ENCODE results near the gene FOXP1.

The FOXP1 gene

DNA sequence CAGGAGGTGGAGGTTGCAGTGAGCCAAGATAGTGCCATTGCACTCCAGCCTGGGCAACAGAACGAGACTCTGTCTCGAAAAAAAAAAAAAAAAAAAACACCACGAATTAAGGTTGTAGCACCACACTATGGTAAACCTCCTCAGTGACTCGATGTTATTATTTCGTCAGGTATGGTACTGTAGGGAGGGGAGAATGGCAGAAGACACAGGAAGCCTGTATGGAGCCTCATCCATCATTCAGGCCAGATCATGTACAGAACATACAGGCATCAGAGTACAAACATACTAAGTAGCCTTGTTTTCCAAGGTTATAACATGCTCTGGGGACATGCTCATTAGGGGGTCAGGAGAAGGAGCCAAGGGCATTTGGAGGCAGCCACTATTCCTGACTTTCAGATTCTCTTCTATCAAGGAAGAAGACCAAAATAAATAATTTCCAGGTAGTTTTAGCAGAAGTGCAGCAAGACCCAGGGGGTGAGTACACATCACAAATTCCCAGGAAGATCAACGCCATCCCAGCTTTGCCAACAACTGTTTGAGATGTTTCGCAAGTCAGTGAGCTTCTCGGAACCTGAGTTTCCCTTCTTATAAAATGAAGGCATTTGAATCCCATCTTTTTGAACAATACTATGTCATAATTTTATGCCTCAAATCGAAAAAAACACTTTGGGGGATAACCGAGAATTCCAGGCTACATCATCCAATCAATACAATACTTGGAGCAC lies 79.8 kb downstream of the FOXP1 start:
- no peak for DNase-seq

DNA sequence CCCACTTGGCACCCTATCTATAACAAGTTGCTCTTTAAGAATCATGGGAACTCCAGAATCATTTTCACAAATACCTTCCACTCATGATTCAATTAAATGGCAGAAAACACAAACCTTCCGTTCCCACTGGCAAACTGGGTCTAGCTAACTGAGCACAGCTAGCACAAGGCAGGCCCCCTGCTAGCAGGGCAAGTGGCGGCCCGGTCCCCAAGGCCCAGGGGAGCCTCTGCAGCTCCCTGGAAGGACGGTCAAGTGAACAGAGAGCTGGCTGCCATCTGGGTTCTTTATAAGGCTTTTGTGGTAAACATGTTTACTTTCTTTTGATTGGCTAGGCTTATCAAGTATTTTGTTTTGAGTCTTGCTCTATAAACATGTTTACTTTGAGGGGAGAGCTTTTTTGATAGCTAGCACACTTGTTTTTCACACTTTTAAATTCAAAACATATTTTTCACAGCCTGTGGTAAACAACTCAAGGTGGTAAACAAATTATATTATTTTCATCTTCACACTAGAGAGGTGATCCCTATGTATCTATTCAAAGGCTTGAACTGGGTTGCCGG lies 81.4 kb downstream of the FOXP1 start:
- DNase-seq, result no peak

DNA sequence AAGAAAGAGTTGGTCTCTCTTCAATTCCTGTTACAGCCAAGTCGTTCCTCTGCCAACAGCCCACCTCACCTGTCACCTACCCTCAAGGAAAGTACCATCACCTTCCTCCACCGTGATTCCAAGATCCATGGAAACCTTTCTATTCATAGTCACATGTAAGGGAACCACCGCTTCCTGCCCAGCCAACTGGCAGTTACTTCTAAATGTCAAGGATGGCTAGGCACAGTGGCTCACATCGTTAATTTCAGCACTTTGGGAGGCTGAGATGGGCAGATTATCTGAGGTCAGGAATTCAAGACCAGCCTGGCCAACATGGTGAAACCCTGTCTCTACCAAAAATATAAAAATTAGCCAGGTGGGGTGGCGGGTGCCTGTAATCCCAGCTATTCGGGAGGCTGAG lies 82.8 kb downstream of the FOXP1 start:
- no peak for DNase-seq

DNA sequence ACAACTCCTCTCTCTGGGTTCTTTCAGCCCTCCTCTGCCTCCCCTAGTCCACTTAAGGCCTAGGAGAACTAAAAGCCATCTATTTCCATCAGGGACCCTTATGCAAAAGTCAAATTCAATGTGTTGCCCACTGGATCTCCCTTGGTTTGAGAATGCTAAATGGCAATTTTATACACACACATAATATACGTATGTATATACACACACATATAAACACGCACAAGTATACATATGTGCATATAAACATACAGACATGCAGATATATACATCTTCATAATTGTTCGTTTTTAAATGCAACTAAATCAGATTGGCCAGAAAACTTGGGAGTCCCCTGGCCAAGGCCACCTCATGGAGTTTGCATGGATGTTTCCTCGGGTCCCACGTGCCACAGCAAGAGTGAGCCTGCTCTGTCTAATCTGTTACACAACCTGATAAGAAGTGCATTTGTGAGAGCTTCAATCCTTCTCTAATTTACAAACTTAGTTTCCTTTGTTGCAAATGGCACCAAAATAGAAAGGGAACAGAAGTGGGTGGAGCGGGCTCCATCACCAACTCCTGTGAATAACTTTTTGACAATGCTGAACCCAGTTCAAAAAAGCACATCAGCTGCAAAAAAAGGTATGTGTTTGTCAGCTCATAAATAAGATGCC lies 84.2 kb downstream of the FOXP1 start:
- no peak for DNase-seq

DNA sequence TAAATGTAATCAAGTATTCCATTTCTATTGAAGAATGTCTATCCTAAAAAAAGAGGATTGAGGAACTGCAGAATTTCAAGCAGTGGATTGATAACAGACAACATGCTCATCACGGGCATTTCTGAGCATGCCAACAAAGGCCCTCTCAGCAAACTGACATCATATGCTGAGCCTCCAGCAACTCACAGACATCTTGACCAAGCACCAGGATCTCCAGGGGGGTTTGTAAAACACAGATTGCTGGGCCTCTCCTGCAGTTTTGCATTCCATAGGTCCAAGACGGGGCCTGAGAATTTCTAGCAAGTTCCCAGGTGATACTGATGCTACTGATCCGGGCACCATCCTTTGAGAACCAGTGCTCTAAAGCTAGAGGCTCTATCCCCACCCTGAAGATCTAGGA lies 85.0 kb downstream of the FOXP1 start:
- no peak for DNase-seq

DNA sequence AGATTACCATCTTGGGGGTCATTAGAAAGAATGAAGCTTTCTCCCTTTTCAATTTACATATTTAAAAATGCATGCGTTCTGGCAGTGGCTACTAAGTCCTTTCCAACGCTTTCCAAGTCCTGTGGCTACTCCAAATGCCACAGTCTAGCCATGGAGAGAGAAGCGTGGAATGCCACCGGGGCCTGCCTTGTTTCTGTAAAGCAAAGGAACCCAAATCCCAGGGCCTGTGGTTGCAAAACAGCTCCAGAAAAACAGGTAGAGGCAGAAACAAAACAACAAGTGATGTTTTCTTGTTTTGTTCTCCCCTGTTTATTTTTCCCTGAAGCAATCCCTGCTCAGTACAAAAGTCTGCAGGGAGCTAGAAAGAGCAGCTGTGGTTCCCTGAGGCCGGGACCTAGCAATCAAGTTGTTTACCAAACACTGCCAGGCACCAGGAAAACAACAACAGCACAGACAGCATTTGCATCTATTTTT lies 85.5 kb downstream of the FOXP1 start:
- no peak for DNase-seq

DNA sequence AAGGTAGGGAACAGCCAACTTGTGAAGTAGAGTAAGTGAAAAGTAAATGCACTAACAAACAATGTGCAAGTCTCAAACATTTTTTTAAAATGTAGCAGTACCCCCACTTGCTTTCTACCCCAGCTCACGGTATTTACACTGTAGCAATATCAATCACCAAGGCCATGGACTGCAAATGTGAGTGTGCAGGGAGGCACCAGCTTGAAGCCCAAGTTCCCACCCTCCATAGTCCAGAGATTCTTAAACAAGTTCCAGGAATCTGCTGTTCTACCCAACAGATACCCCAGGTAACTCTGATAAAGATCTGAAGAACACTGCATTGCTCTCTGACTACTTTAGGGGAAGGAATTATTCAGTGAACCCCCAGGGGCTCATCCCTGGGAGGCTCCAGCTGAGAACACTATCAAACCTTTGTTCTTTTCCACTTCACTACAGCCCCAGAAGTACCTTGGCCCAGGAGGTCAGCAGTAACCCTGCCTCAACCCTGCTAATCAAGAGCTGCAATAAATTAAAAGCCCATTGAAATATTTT lies 86.1 kb downstream of the FOXP1 start:
- DNase-seq, result no peak

DNA sequence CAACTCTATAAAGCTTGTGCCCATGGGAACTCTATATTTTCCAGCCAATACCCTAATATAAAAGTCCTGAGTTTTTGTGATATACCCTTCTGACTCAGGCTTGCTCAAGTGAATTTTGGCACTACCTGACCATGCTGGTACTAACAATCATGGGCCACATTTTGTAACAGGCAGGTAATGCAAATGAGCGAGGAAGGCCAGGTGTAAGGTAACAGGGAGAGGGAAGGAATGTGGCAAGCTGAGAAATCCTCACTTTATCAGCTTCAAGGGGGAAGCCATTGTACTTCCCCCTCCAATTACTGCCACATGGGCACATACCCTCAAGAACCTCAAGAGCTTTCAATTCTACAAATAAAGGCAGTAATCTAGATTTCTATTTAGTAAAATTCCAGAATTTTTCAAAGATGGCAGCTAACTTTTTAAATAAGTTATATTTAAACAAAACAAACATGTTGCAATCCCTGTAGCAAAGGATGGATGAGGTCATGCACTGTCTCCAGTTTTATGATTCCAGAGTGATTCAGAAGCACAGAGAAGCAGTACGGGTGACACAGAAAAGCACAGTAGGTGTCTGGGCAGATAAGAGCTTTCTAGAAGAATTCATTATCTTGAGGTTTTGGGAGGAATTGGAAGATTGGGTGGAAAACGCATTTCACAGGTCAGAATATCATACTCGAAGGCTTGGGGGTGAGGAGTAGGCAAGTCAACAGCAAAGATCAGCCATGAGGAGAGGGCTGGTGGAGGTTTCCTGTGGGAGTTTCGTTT lies 87.6 kb downstream of the FOXP1 start:
- peak; percentile 48 for DNase-seq

DNA sequence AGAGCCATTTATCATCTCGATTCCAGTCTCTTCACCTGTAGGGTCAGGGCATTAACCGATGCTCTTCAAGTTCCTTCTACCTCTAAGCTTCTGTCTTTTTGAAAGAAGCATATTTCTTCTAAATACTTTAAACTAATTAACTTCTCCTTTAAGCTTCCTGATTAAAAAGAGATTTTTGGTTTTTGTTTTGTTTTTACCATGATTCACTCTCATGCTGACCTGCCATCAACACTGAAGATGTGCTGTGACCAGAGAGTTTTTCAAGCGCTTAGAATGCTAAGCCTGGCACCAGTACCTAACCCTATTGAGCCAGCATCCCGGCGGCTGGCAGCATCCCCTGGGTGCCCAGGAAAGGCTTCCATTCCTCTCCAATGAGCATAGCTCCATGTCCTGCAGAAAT lies 89.3 kb downstream of the FOXP1 start:
- DNase-seq, result no peak

DNA sequence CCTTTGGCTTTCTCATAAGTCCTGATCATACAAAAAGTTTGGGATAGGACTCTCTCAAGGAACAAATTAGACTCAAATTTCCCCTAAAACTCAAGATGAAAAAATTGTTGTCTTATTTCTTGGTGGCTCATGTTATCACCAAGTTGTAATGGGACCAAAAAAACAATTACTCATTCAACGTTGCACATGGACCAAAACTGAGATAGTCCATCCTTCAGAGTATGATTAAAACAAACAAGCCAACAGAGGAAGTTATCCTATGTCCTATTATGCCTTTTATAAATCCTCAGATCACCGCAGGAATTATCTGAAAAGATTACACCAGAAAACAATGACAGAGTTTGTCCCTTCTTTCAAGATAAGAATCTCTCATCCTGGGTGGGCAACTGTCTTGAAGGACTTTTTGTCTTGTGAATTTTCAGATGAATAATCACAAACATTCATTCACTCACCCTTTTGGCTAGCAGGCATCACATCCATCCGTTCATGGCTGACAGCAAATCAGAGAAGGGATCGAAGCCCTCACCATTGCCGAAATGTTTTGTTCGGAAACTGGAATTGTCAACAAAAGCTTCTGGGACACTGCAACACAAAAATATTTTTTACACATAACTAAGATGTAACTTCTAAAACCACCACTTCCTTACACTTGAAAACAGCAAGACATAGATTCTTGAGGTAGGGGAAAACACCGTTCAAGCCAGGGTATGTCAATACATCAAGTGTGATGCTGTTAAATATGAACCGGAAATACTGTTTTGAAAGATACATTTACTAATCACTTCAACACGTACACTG lies 90.4 kb downstream of the FOXP1 start:
- DNase-seq, result peak; percentile 90

DNA sequence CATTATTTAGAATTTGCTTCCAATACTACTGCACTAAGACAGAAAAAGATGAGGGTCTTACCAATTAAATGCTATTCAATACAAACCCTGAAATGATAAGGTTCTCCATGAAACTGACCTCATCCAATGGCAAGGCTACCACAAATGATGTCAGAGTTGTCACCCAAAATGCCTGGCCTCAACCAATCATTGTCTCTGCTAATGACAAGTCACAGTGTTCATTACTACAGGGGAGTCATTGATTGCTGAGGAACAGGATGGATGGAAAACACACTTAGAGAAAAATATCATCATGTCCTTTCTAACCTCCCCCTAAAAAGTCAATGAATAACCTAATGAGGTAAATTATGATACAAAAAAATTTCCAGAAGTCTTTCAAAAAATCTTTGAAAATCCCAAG lies 91.0 kb downstream of the FOXP1 start:
- DNase-seq, result peak; percentile 82

DNA sequence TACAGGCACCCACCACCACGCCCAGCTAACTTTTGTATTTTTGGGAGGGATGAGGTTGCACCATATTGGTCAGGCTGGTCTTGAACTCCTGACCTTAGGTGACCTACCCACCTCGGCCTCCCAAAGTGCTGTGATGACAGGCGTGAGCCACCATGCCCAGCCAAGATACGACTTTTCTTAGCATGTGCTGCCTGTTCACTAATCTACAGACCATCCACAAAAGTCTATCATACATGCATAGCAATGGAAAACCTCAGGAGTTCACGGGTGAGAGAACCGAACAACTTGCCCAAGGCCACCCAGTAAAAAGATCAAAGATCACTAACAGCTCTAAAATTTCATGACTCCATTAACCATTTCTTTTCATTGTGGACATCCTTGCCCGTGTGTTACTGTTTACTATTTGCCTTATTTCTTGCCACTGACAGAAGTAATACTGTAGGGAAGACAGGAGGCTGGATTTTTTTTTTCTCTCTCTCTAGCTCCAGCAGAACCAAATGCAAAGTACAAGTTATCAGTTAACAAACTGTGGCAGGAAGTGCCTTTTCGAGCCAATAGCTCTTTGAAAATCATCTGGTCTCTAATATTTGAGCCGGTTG lies 92.3 kb downstream of the FOXP1 start:
- no peak for DNase-seq

DNA sequence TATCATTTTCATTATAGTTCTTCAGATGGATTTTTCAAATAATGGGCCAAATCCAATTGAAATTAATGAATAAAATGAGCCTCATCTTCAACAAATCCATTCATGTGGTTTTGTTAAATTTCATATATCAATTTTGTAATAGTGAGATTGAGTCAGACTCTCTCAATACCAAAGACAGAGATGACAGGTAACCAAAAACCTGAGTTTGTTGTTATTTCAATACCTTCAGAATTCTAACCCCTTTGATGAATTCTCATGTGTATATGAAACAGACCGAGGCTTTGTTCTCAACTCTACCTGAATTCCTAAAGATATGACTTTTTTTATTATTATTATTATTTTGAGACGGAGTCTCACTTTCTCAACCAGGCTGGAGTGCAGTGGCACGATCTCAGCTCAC lies 92.8 kb downstream of the FOXP1 start:
- DNase-seq, result peak; percentile 39

DNA sequence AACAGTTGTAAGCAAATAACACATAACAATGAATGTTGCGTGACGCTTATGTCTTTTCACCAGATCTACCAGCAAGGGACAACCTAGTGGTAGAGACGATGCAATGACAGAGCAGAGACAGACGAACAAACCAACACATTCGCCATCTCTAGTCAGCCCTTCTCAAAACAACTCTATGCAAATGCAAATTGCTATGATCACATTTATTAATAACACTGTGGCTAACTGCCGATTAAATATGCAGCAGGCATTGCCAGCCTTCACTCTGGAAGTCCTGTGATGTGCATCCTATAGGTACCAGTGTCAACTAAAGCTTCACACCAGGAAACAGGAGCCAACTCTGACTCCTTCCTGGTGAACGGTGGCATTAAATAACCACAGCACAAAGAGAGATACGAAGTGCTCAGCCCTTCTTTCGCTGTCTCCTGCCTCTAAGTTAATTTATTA lies 94.2 kb downstream of the FOXP1 start:
- peak; percentile 74 for DNase-seq

DNA sequence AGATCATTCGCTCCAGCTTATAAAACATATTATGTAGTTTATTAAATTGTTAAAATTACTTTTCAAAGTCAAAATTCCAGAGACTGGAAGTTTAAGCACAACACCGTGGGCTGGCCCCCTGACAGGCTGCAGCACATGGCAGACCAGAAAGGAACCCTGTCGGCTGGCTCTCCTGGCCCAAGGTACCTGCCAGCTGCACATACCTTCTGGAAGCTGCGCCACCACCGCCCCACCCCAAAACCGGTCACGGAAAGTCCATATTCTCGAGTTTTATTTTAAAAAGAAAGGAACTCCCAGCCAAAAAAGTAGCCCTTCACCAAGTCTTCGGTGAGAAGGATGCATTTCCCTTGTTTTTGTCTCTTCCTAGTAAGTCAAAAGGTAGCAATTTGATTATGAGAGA lies 94.6 kb downstream of the FOXP1 start:
- DNase-seq, result no peak

DNA sequence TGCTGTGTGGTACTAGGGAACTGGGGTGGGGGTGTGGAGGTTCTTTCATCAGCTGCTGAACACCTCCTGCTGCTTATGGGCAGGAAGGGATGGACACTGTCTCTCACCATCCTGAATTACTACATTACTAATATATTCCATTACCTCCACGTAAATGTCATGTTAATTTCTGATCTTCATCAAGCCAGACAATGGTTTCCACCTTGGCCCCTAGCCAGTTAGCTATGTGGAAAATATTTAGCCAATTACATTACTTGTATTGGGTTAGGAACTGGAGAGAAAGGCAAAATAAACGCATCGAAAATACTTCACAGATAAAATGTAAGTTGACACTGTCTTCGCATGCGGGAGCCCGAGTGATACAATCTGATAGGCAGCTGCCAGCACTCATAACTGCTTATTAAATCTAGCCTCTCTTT lies 95.1 kb downstream of the FOXP1 start:
- DNase-seq, result peak; percentile 40

DNA sequence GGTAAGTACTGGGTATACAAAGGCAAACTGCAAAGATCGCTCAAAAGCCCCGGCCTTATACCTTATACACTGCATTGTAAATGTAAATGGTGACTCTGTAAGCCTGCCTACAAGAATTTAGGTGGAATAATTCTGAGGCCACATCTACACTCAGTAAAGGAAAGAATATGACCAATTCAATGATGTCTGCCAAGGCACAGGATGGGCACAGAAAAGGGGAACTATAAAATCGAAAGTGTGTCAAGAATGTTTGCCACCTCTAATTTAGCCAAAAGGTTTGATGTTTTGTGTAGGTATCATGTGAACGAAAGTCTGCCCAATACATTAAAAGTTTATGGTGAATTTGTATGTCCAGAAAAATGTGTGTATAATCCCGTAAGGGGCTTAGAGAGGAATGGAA lies 96.1 kb downstream of the FOXP1 start:
- peak; percentile 36 for DNase-seq

DNA sequence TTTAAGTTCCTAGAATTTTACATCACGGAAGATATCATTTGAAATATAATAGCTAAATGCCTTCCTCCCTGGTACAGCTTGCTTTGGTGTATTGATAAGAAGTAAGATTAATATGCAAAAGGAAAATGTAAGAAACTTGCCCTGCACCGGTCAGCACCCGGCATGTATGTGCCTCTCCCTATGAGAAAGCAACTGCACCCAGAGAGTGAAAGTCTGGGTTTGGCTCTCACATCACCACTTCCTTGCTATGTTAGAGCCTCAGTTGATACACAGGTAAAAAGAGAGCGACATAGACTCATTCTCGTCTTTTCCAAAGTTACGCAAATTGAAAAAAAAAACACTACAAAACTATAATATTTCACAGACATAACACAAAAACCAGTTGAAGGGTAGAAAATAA lies 96.7 kb downstream of the FOXP1 start:
- peak; percentile 53 for DNase-seq

DNA sequence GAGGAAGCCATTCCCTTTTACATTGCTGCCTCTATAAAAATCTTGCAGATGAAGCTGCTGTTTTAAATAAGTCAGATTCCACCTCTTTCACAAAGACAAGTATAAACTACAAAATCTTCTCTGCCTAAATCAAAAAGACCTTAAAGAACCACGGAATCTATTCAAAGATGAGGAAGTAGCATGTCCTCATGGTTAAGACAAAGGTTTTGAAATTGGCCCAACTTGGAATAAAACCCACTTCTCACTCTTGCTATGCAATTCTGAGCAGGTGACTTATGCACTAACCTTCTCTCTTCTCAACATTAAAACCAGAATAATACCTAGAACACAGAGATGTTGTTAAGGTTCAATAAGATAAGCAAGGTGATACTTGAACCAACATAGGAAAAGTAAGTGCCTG lies 97.6 kb downstream of the FOXP1 start:
- DNase-seq, result no peak

DNA sequence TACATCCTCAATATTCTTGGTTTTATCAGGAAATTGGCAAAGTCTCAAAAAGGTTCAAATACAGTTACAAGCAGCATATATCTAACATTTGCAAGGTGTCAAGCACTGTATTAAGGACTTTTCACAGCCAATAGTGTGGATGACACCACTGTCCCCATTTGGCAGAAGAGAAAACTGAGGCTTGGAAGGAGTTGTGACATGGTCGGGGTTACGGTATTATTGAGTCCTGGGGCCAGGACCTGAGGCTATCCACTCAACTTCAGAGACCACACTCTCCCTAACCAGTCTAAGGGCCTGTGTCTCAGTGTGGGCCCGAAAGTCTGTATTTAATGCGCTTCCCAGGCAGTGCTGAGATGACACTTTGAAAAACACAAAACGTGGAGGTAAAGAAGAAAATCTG lies 99.1 kb downstream of the FOXP1 start:
- no peak for DNase-seq

DNA sequence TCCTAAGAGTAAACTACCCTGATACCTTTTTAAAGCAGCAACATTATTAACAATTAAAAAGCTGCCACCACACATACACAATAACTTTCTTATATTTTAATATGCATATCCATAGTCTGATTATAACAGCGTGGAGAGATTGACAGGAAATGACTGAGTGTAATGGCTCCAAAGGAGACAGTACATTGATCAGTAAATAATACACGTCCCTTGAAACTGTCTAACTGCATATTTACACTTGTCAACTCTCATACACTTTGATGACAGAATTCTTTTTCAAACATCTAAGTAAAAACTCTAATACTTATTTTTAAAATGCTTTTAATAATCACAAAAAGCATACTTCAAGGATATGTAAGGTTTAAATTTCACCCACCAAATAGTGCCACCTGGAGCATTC lies 99.5 kb downstream of the FOXP1 start:
- no peak for DNase-seq

DNA sequence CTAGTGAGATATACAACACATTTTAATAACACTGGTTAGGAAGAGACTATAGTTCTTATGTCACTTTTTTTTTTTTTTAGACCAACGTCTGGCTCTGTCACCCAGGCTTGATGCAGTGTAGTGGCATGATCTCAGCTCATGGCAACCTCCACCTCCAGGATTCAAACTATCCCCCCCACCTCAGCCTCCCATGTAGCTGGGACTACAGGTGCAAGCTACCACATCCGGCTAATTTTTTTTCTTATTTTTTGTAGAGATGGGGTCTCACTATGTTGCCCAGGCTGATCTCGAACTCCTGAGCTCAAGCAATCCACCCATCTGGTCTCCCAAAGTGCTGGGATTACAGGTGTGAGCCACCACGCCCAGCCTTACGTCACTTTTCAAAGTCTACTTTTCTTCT lies 100.8 kb downstream of the FOXP1 start:
- DNase-seq, result no peak
